K562 (cell line): ENCODE measurements around the gene PET100. TPM values are rescaled to one million over a fixed set of nuclear protein-coding genes. Genes with fewer than 3 reads are reported as not detected.
A peak's percentile ranks its signal among the peaks of the same experiment; 100 is the strongest.

Source experiments
- ATF4 ChIP-seq: fragments of 450-650 bp; formaldehyde crosslinking; IDR thresholded peaks from 2 replicates; pipeline ENCODE4 v1.4.0; 2022; ENCODE audit warnings: mild to moderate bottlenecking, moderate library complexity
- DDX20 ChIP-seq: fragments of 450-650 bp; IDR thresholded peaks from 2 replicates; pipeline ENCODE4 v1.6.1; 2016; ENCODE audit warnings: missing genetic modification characterization, low read depth, mild to moderate bottlenecking, missing compliant biosample characterization, moderate library complexity
- EHMT2 ChIP-seq: fragments of 450-650 bp; IDR thresholded peaks from 2 replicates; pipeline ENCODE4 v1.6.1; 2018; ENCODE audit warnings: antibody characterized with exemption
- FOXJ3 ChIP-seq: sonication (generic); formaldehyde crosslinking; IDR thresholded peaks from 2 replicates; pipeline ENCODE4 v1.4.0; 2020; ENCODE audit warnings: mild to moderate bottlenecking, missing genetic modification reagents
- FOXM1 ChIP-seq, 2 experiments: fragments of 450-650 bp in 1 of 2; sonication (generic) in 1 of 2; formaldehyde crosslinking in 1 of 2; IDR thresholded peaks; 2 replicates each; pipeline versions ENCODE4 v1.6.1 to v1.9.0; 2017 to 2022; ENCODE audit warnings: low read depth in 2 of 2, mild to moderate bottlenecking in 2 of 2, missing genetic modification reagents in 1 of 2, moderate library complexity in 1 of 2
- KHSRP ChIP-seq: fragments of 450-650 bp; IDR thresholded peaks from 2 replicates; pipeline ENCODE4 v1.6.1; 2017
- KLF10 ChIP-seq: fragments of 250-450 bp; sonication (Bioruptor Pico); IDR thresholded peaks from 2 replicates; pipeline ENCODE4 v1.6.1; 2021; ENCODE audit warnings: matching md5 sums
- MEIS2 ChIP-seq: fragments of 450-650 bp; IDR thresholded peaks from 2 replicates; pipeline ENCODE4 v1.6.1; 2014; ENCODE audit warnings: mild to moderate bottlenecking; ENCODE audit not compliant: partially characterized antibody
- MITF ChIP-seq: IDR thresholded peaks from 2 replicates; pipeline ENCODE4 v1.6.1; 2014; ENCODE audit warnings: antibody characterized with exemption
- NR2C2 ChIP-seq, 2 experiments: fragments of 200-800 bp in 1 of 2; sonication (Bioruptor generic) in 1 of 2; sonication (generic) in 1 of 2; formaldehyde crosslinking in 1 of 2; IDR thresholded peaks; 2 replicates each; pipeline versions ENCODE4 v1.6.1 to v1.8.0; 2016 to 2022; ENCODE audit warnings: mild to moderate bottlenecking in 1 of 2, missing compliant biosample characterization in 1 of 2, missing genetic modification characterization in 1 of 2, missing genetic modification reagents in 1 of 2
- POLR2AphosphoS2 ChIP-seq: IDR thresholded peaks from 2 replicates; pipeline ENCODE4 v1.6.1; 2012; ENCODE audit warnings: low read length, improper control_type of control experiment
- RBBP5 ChIP-seq: fragments of 200-600 bp; sonication (generic); IDR thresholded peaks from 2 replicates; pipeline ENCODE4 v1.6.1; 2012; ENCODE audit warnings: borderline replicate concordance, mild to moderate bottlenecking, low read length, control low read depth, inconsistent platforms; ENCODE audit not compliant: insufficient read depth, poor library complexity, severe bottlenecking
- RBM14 ChIP-seq: fragments of 200-400 bp; formaldehyde crosslinking; IDR thresholded peaks from 2 replicates; pipeline ENCODE4 v1.6.1; 2018; ENCODE audit warnings: low read depth, mild to moderate bottlenecking, low read length, moderate library complexity, borderline replicate concordance; ENCODE audit not compliant: insufficient read depth
- ZNF217 ChIP-seq: sonication (generic); formaldehyde crosslinking; IDR thresholded peaks from 2 replicates; pipeline ENCODE4 v1.8.0; 2022; ENCODE audit warnings: mild to moderate bottlenecking, missing genetic modification reagents
- ZNF224 ChIP-seq: sonication (generic); formaldehyde crosslinking; IDR thresholded peaks from 2 replicates; pipeline ENCODE4 v1.8.0; 2022; ENCODE audit warnings: mild to moderate bottlenecking, missing genetic modification reagents
- ZNF318 ChIP-seq, 2 experiments: fragments of 450-650 bp; IDR thresholded peaks; 2 replicates each; pipeline ENCODE4 v1.6.1; 2016; ENCODE audit warnings: mild to moderate bottlenecking in 2 of 2, borderline replicate concordance in 1 of 2, low read depth in 1 of 2, moderate library complexity in 1 of 2
- ZNF354B ChIP-seq: fragments of 250-450 bp; sonication (Bioruptor Pico); IDR thresholded peaks from 2 replicates; pipeline ENCODE4 v1.4.0; 2020
- polyA plus RNA-seq, 8 experiments: library from polyadenylated mRNA; depleted of rRNA in 4 of 8; stranded (reverse) in 5 of 8; unstranded in 3 of 8; fragments of >200 nt; fragmentation: Nextera tagmentation in 2 of 8; fragmentation: Illumina TruSeq in 1 of 8; extraction: Ambion mirVana in 2 of 8; extraction: Trizol in 1 of 8; gene quantifications; 2 replicates each; pipeline versions ENCODE4 v1.2.1 to v1.2.3, GENCODE V29; 2011 to 2014; ENCODE audit warnings: inconsistent platforms in 1 of 8, missing spikeins in 1 of 8
- total RNA-seq, 7 experiments: library from RNA; depleted of rRNA in 6 of 7; stranded (reverse); fragments of >200 nt in 6 of 7; fragmentation: Illumina TruSeq in 2 of 7; extraction: Trizol in 2 of 7; gene quantifications; 2 replicates each; pipeline versions ENCODE4 v1.2.1 to v1.2.3, GENCODE V29; 2011 to 2021; ENCODE audit warnings: low replicate concordance in 1 of 7

PET100 gene
- total and polyA plus RNA-seq, 9 of the 15 experiments (the other 6 are each of a cell fraction or from before 2014, with no cell fraction given): 62.3 to 351 (median 98.3) TPM

DNA sequence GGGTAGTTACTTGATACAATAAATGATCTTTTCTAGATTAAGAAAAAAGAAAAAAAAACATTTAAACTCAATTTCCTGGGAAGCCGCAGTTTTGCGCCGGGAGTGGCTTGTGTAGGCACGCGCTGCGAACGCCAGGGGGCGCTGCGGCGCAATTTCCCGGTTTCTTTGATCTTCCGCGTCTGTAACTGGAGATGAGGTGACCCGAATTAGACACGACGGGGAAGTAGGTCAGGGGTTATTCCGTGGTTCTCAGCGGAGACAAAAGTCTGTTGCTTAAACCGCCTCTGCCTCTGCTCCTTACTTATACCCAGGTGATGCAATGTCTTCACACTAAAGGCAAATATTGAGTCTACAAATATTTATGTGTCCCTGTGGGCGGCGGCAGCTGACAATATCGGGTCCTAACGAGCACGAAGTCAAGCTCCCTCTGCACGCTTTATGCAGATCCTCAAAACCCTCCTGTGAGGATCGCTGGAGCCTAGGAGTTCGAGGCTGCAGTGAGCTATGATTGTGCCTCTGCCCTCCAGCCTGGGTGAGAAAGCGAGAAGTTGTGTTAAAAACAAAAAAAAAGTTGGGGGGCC is 22.6 kb downstream of the PET100 start (continued):
- TF ChIP-seq MITF (no peak), RBM14 (no peak), MEIS2 (peak; percentile 3), ATF4 (peak; percentile 75), POLR2AphosphoS2 (no peak), FOXM1 (IDR thresholded peaks at IDR 0.05; ENCODE audit: low read depth) (no peak), FOXM1 (CRISPR knock-in tag; IDR thresholded peaks at IDR 0.05; ENCODE audit: low read depth) (no peak), ZNF318 (IDR thresholded peaks at IDR 0.05; ENCODE audit: borderline replicate concordance in 1 of 2, low read depth in 1 of 2) (0 out of 4 replicates have a peak, but pooled peaks of 1 of the 2 experiments have one; percentile 36), EHMT2 (no peak), NR2C2 (CRISPR knock-in tag; IDR thresholded peaks at IDR 0.05) (peak; percentile 81), NR2C2 (tag; IDR thresholded peaks at IDR 0.05) (peak; percentile 95), ZNF217 (CRISPR knock-in tag) (no peak), KHSRP (no peak), ZNF224 (CRISPR knock-in tag) (no peak), ZNF354B (CRISPR knock-in tag) (no peak), DDX20 (tag) (no peak), RBBP5 (peak; percentile 61), KLF10 (CRISPR knock-in tag) (no peak), FOXJ3 (no peak)
